A549 (cell line): ENCODE data around the gene ADCK2. TPM values are rescaled to one million over a fixed set of nuclear protein-coding genes. Genes with fewer than 3 reads are reported as not detected.

Source experiments
- ATAC-seq, 2 experiments: fragments of 200-7000 bp in 1 of 2; fragments of >200 bp in 1 of 2; cut with Nextera tagmentation in 1 of 2; cut with Tn5 transposase in 1 of 2; 3 replicates each; pipeline versions ENCODE4 v1.8.0 to v1.9.1; 2018 to 2020; ENCODE audit warnings: mild to moderate bottlenecking in 1 of 2, moderate library complexity in 1 of 2
- CTCF ChIA-PET: fragments of 300-600 bp; sonication (Branson Sonifier 250); formaldehyde crosslinking; extraction: SDS; loops from one replicate; lab custom pipeline; 2021; ENCODE audit warnings: antibody characterized with exemption, inconsistent platforms; lab: Yijun Ruan, JAX
- POLR2A ChIA-PET: fragments of 350-600 bp; formaldehyde crosslinking; extraction: SDS; loops from one replicate; lab custom pipeline; 2021; ENCODE audit warnings: antibody characterized with exemption, inconsistent platforms; lab: Yijun Ruan, JAX
- DNase-seq, 2 experiments: peaks; one replicate each; pipeline versions ENCODE4 v3.0.0 to v3.0.0-alpha.2; 2011 to 2016; ENCODE audit warnings: low read depth in 1 of 2, low spot score in 1 of 2
- FAIRE-seq: peaks from 2 replicates; lab custom pipeline; 2011; peaks lifted over from hg19 to GRCh38; lab: Jason Lieb, UNC
- H3K27ac ChIP-seq, 2 experiments: fragments of >200 bp; sonication (Bioruptor Twin); formaldehyde crosslinking; 3 replicates each; pipeline ENCODE4 v1.5.1; 2016 to 2017
- H3K4me1 ChIP-seq: fragments of >200 bp; sonication (Bioruptor Twin); formaldehyde crosslinking; 3 replicates; pipeline ENCODE4 v1.6.1; 2016
- H3K4me2 ChIP-seq: fragments of >200 bp; sonication (Bioruptor Twin); formaldehyde crosslinking; 3 replicates; pipeline ENCODE4 v1.6.1; 2016
- H3K4me3 ChIP-seq: fragments of >200 bp; sonication (Bioruptor Twin); formaldehyde crosslinking; 3 replicates; pipeline ENCODE4 v1.5.1; 2016
- H3K9me3 ChIP-seq: fragments of >200 bp; sonication (Bioruptor Twin); formaldehyde crosslinking; 3 replicates; pipeline ENCODE4 v1.6.1; 2016
- CBX2 ChIP-seq: fragments of 200-600 bp; sonication (generic); IDR thresholded peaks from 2 replicates; pipeline ENCODE4 v1.6.1; 2016; ENCODE audit warnings: low read depth, mild to moderate bottlenecking, borderline replicate concordance
- CBX8 ChIP-seq: fragments of 200-600 bp; sonication (generic); IDR thresholded peaks from 2 replicates; pipeline ENCODE4 v1.6.1; 2016
- CHD2 ChIP-seq: fragments of 150-350 bp; IDR thresholded peaks from 2 replicates; pipeline ENCODE4 v1.6.1; 2014; ENCODE audit warnings: low read length; ENCODE audit not compliant: partially characterized antibody
- CHD4 ChIP-seq: fragments of 200-600 bp; sonication (generic); IDR thresholded peaks from 2 replicates; pipeline ENCODE4 v1.6.1; 2016; ENCODE audit warnings: antibody characterized with exemption, mild to moderate bottlenecking, borderline replicate concordance
- EHF ChIP-seq: fragments of 250-450 bp; sonication (Bioruptor Pico); IDR thresholded peaks from 2 replicates; pipeline ENCODE4 v1.5.0; 2020; ENCODE audit warnings: mild to moderate bottlenecking
- GATA3 ChIP-seq: IDR thresholded peaks from 2 replicates; pipeline ENCODE4 v1.6.1; 2012; ENCODE audit warnings: borderline replicate concordance
- HOXA7 ChIP-seq: fragments of 250-450 bp; sonication (Bioruptor Pico); IDR thresholded peaks from 2 replicates; pipeline ENCODE4 v1.5.0; 2020; ENCODE audit warnings: mild to moderate bottlenecking, moderate library complexity
- HOXB13 ChIP-seq: fragments of 250-450 bp; sonication (Bioruptor Pico); IDR thresholded peaks from 2 replicates; pipeline ENCODE4 v1.5.0; 2020; ENCODE audit warnings: low read depth, mild to moderate bottlenecking, moderate library complexity
- HOXB5 ChIP-seq: fragments of 250-450 bp; sonication (Bioruptor Pico); IDR thresholded peaks from 2 replicates; pipeline ENCODE4 v1.5.0; 2020; ENCODE audit warnings: mild to moderate bottlenecking, moderate library complexity
- PHF8 ChIP-seq: fragments of 200-600 bp; sonication (generic); IDR thresholded peaks from 2 replicates; pipeline ENCODE4 v1.6.1; 2016; ENCODE audit warnings: low read depth, mild to moderate bottlenecking, antibody characterized with exemption, moderate library complexity, borderline replicate concordance
- RFX5 ChIP-seq: fragments of 450-650 bp; IDR thresholded peaks from 2 replicates; pipeline ENCODE4 v1.7.1; 2014; ENCODE audit warnings: antibody characterized with exemption, mild to moderate bottlenecking, moderate library complexity
- RNF2 ChIP-seq: fragments of 200-600 bp; sonication (generic); IDR thresholded peaks from 2 replicates; pipeline ENCODE4 v1.6.1; 2016; ENCODE audit warnings: low read depth, mild to moderate bottlenecking, antibody characterized with exemption, moderate library complexity, borderline replicate concordance
- SREBF2 ChIP-seq: fragments of 450-650 bp; IDR thresholded peaks from 2 replicates; pipeline ENCODE4 v1.6.1; 2014; ENCODE audit warnings: mild to moderate bottlenecking, moderate library complexity
- TFCP2L1 ChIP-seq: fragments of 250-450 bp; sonication (Bioruptor Pico); IDR thresholded peaks from 2 replicates; pipeline ENCODE4 v1.5.0; 2021; ENCODE audit warnings: mild to moderate bottlenecking
- ZFP36 ChIP-seq: fragments of 450-650 bp; IDR thresholded peaks from 2 replicates; pipeline ENCODE4 v1.6.1; 2014; ENCODE audit warnings: borderline replicate concordance; ENCODE audit not compliant: partially characterized antibody
- WGBS: methylation state at CpG from one replicate; pipeline ENCODE4 v1.1.6; 2017; ENCODE audit errors: missing lambda C conversion rate; 5-methylcytosine and 5-hydroxymethylcytosine counted together
- polyA plus RNA-seq, 4 experiments: library from polyadenylated mRNA; depleted of rRNA in 3 of 4; stranded (reverse); fragments of >200 nt; fragmentation: RNase III in 1 of 4; extraction: RNeasy Plus Mini Kit Qiagen cat#74134 plus additional on column Dnase treatment in 1 of 4; gene quantifications; 2 replicates in 3 of 4; 3 replicates in 1 of 4; pipeline ENCODE4 v1.2.3, GENCODE V29; 2011 to 2017
- TF ChIP-seq, protein P1 (sequence below): fragments of >200 bp; sonication (Bioruptor Twin); formaldehyde crosslinking; IDR thresholded peaks from 3 replicates; pipeline ENCODE4 v1.5.1; 2016
- TF ChIP-seq, protein P2 (sequence below): fragments of 250-450 bp; sonication (Bioruptor Pico); IDR thresholded peaks from 2 replicates; pipeline ENCODE4 v1.5.0; 2020; ENCODE audit warnings: low read depth, mild to moderate bottlenecking, moderate library complexity
- TF ChIP-seq, protein P3 (sequence below): fragments of 250-450 bp; sonication (Bioruptor Pico); IDR thresholded peaks from 2 replicates; pipeline ENCODE4 v1.5.0; 2021; ENCODE audit warnings: mild to moderate bottlenecking, moderate library complexity, borderline replicate concordance

The ADCK2 gene
- polyA plus RNA-seq, 2 of the 4 experiments (the other 2 are of a cell fraction) = 13.1 to 13.9 TPM

DNA sequence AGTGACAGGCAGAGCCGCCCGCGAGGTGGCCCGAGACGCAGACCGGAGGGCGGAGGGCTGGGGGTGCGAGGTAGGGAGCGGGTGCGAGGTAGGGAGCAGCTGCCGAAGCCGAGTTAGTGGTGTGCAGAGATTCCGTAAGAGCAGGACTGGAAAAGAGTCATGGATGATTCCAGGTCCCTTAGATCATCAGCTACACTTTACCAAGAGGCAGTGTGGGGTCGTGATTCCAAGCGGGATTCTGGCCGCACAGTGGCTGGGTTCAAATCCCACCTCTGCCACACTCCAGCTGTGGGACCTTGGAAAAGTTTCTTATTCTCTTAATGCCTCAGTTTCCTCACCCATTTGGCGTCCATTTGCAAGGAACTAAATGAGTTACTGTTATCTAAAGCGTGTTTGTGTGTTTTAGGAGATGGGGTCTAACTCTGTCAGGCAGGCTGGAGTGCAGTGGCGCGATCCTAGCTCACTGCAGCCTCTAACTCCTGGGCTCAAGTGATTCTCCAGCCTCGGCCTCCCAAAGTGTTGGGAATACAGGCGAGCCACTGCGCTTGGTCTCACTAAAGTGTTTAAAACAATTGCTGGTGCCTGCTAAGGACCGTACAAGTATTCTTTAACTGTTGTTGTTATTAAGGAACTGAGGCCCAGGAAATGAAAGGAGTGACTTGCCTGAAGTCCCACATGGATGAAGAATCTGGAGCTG is 24.9 kb downstream of the ADCK2 start (continued):
- TF ChIP-seq, protein P1, sequence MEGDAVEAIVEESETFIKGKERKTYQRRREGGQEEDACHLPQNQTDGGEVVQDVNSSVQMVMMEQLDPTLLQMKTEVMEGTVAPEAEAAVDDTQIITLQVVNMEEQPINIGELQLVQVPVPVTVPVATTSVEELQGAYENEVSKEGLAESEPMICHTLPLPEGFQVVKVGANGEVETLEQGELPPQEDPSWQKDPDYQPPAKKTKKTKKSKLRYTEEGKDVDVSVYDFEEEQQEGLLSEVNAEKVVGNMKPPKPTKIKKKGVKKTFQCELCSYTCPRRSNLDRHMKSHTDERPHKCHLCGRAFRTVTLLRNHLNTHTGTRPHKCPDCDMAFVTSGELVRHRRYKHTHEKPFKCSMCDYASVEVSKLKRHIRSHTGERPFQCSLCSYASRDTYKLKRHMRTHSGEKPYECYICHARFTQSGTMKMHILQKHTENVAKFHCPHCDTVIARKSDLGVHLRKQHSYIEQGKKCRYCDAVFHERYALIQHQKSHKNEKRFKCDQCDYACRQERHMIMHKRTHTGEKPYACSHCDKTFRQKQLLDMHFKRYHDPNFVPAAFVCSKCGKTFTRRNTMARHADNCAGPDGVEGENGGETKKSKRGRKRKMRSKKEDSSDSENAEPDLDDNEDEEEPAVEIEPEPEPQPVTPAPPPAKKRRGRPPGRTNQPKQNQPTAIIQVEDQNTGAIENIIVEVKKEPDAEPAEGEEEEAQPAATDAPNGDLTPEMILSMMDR = no peak
- TF ChIP-seq CHD4 = no peak
- no peak for TF ChIP-seq HOXB5 (CRISPR knock-in tag)
- TF ChIP-seq, protein P2, sequence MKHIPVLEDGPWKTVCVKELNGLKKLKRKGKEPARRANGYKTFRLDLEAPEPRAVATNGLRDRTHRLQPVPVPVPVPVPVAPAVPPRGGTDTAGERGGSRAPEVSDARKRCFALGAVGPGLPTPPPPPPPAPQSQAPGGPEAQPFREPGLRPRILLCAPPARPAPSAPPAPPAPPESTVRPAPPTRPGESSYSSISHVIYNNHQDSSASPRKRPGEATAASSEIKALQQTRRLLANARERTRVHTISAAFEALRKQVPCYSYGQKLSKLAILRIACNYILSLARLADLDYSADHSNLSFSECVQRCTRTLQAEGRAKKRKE (CRISPR knock-in tag) = no peak
- no peak for TF ChIP-seq TFCP2L1 (CRISPR knock-in tag)
- TF ChIP-seq GATA3 = no peak

DNA sequence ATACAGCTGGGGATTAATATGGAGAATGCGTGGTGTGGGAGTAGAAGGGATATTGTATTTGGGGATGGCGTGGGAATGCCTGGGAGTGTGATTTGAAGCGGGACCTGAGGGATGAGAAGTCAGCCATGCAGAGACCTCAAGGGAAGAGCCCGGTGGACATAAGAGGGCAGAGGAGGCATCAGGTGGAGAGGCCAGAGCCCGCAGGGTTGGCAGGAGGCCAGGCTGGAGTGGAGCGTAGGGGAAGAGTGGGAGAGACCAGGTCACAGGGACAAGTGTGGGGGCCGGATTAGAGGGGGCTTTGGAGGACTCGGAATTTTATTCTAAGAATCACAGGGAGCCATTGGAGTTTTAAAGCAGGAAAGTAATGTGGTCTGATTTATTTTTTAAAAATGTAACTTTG is 25.7 kb downstream of the ADCK2 start:
- peaks cover 15% of the 10 kb centered on the region; the same call in 2 of the 3 replicates for H3K4me1 ChIP-seq
- peak overlapping the region; percentile 77; the same call in 1 of the 3 replicates for H3K4me3 ChIP-seq
- 90% methylated on average over 8 of the region's 8 CpGs for WGBS
- H3K9me3 ChIP-seq = no peaks in the 10 kb centered on the region
- H3K4me2 ChIP-seq = peak overlapping the region; percentile 86
- POLR2A ChIA-PET = no interaction called here
- H3K27ac ChIP-seq = no peak overlapping the region
- ATAC-seq (no peak), FAIRE-seq (no peak), DNase-seq (no peak)
- CTCF ChIA-PET = no interaction called here
- TF ChIP-seq CBX8 = no peak
- no peak for TF ChIP-seq CHD2
- TF ChIP-seq SREBF2 = no peak
- TF ChIP-seq, protein P1 = no peak
- no peak for TF ChIP-seq CBX2
- TF ChIP-seq, protein P3, sequence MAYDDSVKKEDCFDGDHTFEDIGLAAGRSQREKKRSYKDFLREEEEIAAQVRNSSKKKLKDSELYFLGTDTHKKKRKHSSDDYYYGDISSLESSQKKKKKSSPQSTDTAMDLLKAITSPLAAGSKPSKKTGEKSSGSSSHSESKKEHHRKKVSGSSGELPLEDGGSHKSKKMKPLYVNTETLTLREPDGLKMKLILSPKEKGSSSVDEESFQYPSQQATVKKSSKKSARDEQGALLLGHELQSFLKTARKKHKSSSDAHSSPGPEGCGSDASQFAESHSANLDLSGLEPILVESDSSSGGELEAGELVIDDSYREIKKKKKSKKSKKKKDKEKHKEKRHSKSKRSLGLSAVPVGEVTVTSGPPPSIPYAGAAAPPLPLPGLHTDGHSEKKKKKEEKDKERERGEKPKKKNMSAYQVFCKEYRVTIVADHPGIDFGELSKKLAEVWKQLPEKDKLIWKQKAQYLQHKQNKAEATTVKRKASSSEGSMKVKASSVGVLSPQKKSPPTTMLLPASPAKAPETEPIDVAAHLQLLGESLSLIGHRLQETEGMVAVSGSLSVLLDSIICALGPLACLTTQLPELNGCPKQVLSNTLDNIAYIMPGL (CRISPR knock-in tag) = no peak
- TF ChIP-seq HOXB5 (CRISPR knock-in tag) = no peak
- TF ChIP-seq HOXA7 (CRISPR knock-in tag) = no peak
- TF ChIP-seq RFX5 = no peak
- no peak for TF ChIP-seq ZFP36
- TF ChIP-seq PHF8 = no peak
- no peak for TF ChIP-seq HOXB13
- no peak for TF ChIP-seq EHF (CRISPR knock-in tag)

DNA sequence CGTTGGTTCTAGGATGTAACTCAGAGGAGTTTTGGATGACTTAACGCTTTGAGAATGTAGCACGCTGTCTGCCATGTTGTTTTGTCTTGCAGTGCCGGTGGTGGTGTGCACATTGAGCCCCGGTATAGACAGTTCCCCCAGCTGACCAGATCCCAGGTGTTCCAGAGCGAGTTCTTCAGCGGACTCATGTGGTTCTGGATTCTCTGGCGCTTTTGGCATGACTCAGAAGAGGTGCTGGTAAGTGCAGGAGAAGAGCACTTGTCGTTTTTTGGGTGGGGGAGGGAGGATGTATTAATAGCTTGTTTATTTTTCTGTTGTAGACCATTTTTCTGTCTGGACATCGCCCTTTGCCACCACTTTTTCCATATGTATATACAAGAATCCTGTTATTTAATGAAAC is 30.0 kb downstream of the ADCK2 start:
- Histone ChIP-seq H3K27ac (no peak overlapping the region), H3K4me3 (no peak overlapping the region), H3K4me2 (no peak overlapping the region), H3K9me3 (no peaks in the 10 kb centered on the region), H3K4me1 (peaks cover 8% of the 10 kb centered on the region; the same call in 1 of the 3 replicates)
- ATAC-seq (no peak), FAIRE-seq (no peak), DNase-seq (no peak)
- TF ChIP-seq, protein P1 = no peak
- no peak for TF ChIP-seq RNF2
- ChIA-PET POLR2A (interaction anchor here (0.6 kb wide), 1 partner anchor 366 kb away, joined by 5 read pairs; no protein-coding TSS in a partner anchor), CTCF (interaction anchor here (0.9 to 1.7 kb wide), 2 partner anchors 42 to 109 kb away, joined by 3 read pairs; no protein-coding TSS in a partner anchor)
- 82% methylated on average over 10 of the region's 10 CpGs for WGBS
